Measurements from ENCODE around the gene HBZ. TPM values are rescaled to one million over a fixed set of nuclear protein-coding genes. Genes with fewer than 3 reads are reported as not detected.
"Not testable (repeated sequence)": the region's sequence is repeated elsewhere in the genome, so short reads cannot be mapped to it uniquely, and the experiment has no call there.

Gene HBZ
- total RNA-seq, 2 donors from 2014 or later, result 0.32 TPM; not detected in 1

GRCh38 chr16:129075-129474, 23.4 kb upstream of the HBZ start:
- no peak for DNase-seq
- intact Hi-C loops (cut with DNase I), result no loop called here
- no peak for ATAC-seq

GRCh38 chr16:130533-131173, 21.8 kb upstream of the HBZ start:
- DNase-seq, result no peak
- ATAC-seq, result no peak
- intact Hi-C loops (cut with DNase I), result no loop called here

GRCh38 chr16:132120-132519, 20.3 kb upstream of the HBZ start:
- DNase-seq (no peak), ATAC-seq (no peak)
- intact Hi-C loops (cut with DNase I), result no loop called here

- intact Hi-C loops (cut with DNase I), result no loop called here
- DNase-seq (no peak), ATAC-seq (no peak)
Observed at GRCh38 chr16:133716-134115, 18.7 kb upstream of the HBZ start.

GRCh38 chr16:138049-138417, 14.4 kb upstream of the HBZ start:
- peak; percentile 20 to 56 for ATAC-seq
- intact Hi-C loops (cut with DNase I), result no loop called here
- no peak for DNase-seq

GRCh38 chr16:140175-140857, 12.1 kb upstream of the HBZ start:
- intact Hi-C loops (cut with DNase I), result no loop called here
- ATAC-seq, result no peak
- no peak for DNase-seq

- ATAC-seq (no peak), DNase-seq (no peak)
- intact Hi-C loops (cut with DNase I), result no loop called here
Observed at GRCh38 chr16:142405-142967, 10.0 kb upstream of the HBZ start.

- ATAC-seq, result no peak
- no peak for DNase-seq
- intact Hi-C loops (cut with DNase I), result no loop called here
Observed at GRCh38 chr16:143047-143446, 9.4 kb upstream of the HBZ start.

- DNase-seq (no peak), ATAC-seq (no peak)
- intact Hi-C loops (cut with DNase I), result no loop called here
Observed at GRCh38 chr16:143456-143855, 9.0 kb upstream of the HBZ start.

GRCh38 chr16:144797-145252, 7.6 kb upstream of the HBZ start:
- intact Hi-C loops (cut with DNase I), result no loop called here
- ATAC-seq (no peak), DNase-seq (no peak)

GRCh38 chr16:146646-147045, 5.8 kb upstream of the HBZ start:
- DNase-seq (no peak), ATAC-seq (no peak)
- intact Hi-C loops (cut with DNase I), result no loop called here

- intact Hi-C loops (cut with DNase I), result no loop called here
- DNase-seq (no peak), ATAC-seq (no peak)
Observed at GRCh38 chr16:149024-149660, 3.3 kb upstream of the HBZ start.

- peak; percentile 8 to 20 for ATAC-seq
- intact Hi-C loops (cut with DNase I); DNase-seq: not testable (repeated sequence)
Observed at GRCh38 chr16:153129-153521, 681 bp downstream of the HBZ start.

GRCh38 chr16:153550-154216, 1.2 kb downstream of the HBZ start:
- peak; percentile 12 to 17 for ATAC-seq
- intact Hi-C loops (cut with DNase I); DNase-seq: not testable (repeated sequence)

- no peak for DNase-seq
- intact Hi-C loops (cut with DNase I), result no loop called here
Observed at GRCh38 chr16:154217-155030, 2.0 kb downstream of the HBZ start.

GRCh38 chr16:155031-155398, 2.6 kb downstream of the HBZ start:
- no peak for ATAC-seq
- DNase-seq, result no peak
- intact Hi-C loops (cut with DNase I), result no loop called here

More at GRCh38 chr16:154217-155030, 2.0 kb downstream of the HBZ start:
- ATAC-seq, result peak; percentile 52 to 77

- intact Hi-C loops (cut with DNase I), result no loop called here
- DNase-seq (no peak), ATAC-seq (no peak)
Observed at GRCh38 chr16:159136-159849, 6.8 kb downstream of the HBZ start.

- DNase-seq; intact Hi-C loops (cut with DNase I); ATAC-seq: not testable (repeated sequence)
Observed at GRCh38 chr16:160242-160641, 7.8 kb downstream of the HBZ start.
